ENCODE measurements around the gene HOXA7. TPM values are rescaled to one million over a fixed set of nuclear protein-coding genes. Genes with fewer than 3 reads are reported as not detected.

The HOXA7 gene
- total RNA-seq, 1 donor, result not detected

- DNase-seq (ENCODE audit: low read depth), result no peak
Observed at GRCh38 chr7:27173511-27173955, 17.1 kb upstream of the HOXA7 start.

DNA sequence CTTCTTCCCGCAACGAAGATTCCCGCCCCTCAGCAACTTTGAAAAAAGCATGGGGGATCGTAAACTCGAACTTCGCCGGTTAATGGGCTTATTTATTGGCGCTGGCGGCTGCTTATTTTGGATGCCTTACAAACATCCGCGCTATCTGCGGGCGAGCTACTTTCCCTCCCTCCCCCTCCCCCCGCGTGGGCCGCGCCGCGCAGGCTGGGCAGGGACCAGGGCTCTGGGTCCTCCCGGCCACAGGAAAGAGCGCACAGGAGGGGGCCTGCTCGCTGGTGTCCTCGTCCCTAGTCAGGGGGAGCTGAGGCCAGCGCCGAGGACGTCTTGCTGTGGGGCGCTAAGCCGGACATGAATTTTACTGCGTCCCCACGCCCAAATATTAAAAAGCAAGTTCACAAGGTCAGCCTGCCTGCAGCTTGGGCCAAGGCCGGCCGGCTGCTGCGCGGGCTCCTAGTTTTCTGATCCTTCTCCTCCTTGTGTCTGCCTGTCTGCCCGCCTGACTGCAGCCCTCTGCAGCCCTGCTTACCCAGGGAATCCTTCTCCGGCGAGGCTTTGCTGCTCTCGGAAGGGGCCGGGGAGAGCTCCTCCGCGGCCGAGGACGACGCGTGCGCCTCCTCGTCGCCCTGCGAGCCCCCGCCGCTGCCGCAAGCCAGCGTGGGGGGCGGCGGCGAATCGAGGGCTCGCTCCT lies 16.5 kb upstream of the HOXA7 start:
- TF ChIP-seq CTCF (IDR thresholded peaks at IDR 0.05; ENCODE audit: insufficient read depth, low read length), result no peak
- DNase-seq (ENCODE audit: low read depth), result no peak
- H3K4me3 ChIP-seq (ENCODE audit: low read depth, low read length), result no peak overlapping the region

More at GRCh38 chr7:27173511-27173955, 17.1 kb upstream of the HOXA7 start:
- no peak overlapping the region for H3K4me3 ChIP-seq (ENCODE audit: low read depth, low read length)
- TF ChIP-seq CTCF (IDR thresholded peaks at IDR 0.05; ENCODE audit: insufficient read depth, low read length), result no peak

- TF ChIP-seq CTCF (IDR thresholded peaks at IDR 0.05; ENCODE audit: insufficient read depth, low read length), result no peak
- DNase-seq (ENCODE audit: low read depth), result no peak
- no peak overlapping the region for H3K4me3 ChIP-seq (ENCODE audit: low read depth, low read length)
Observed at GRCh38 chr7:27172315-27172774, 15.9 kb upstream of the HOXA7 start.

DNA sequence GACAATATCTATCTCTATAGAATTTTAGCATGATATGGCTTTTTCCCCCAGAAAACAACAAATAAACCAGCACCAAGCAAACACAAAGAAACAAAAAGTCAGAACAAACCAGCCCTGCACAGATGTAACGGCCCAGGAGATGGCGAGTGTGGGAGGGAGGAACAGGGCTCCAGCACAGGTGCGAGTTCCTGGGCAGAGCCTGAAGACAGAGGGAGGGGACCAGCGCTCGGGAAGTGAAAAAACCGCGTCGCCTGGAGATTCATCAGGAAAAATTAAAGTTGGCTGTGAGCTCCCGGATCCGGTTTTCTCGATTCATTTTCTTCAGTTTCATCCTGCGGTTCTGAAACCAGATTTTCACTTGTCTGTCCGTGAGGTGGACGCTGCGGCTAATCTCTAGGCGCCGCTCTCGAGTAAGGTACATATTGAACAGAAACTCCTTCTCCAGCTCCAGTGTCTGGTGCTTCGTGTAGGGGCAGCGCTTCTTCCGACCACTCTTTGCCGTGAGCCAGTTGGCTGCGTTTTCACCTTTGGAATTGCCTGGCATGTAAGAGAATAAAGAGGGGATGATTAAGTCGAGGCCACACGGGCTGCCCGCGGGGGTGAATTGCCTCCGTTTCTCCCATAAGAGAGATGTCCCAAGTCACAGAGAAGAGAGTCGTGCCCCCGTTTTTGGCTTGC lies 15.3 kb upstream of the HOXA7 start:
- H3K4me3 ChIP-seq (ENCODE audit: low read depth, low read length), result no peak overlapping the region
- no peak for DNase-seq (ENCODE audit: low read depth)
- no peak for TF ChIP-seq CTCF (IDR thresholded peaks at IDR 0.05; ENCODE audit: insufficient read depth, low read length)

DNA sequence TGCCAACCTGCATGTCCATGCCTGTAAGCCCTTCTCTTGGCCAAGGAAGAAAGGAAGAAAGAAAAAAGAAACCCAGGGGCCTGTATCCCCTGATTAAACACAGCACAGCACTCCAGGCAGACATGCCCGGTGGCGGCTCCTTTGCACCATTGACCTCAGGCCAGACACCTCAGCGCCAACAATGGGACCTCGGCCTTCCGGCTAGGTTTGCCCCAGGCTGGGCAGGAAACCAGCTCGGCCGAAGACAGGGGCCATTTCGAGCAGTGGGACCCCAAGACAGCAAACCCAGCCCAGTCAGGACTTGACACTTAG lies 14.8 kb upstream of the HOXA7 start:
- no peak for TF ChIP-seq CTCF (IDR thresholded peaks at IDR 0.05; ENCODE audit: insufficient read depth, low read length)
- H3K4me3 ChIP-seq (ENCODE audit: low read depth, low read length), result no peak overlapping the region
- DNase-seq (ENCODE audit: low read depth), result no peak

GRCh38 chr7:27170426-27171324 lies 14.2 kb upstream of the HOXA7 start:
- TF ChIP-seq CTCF (IDR thresholded peaks at IDR 0.05; ENCODE audit: insufficient read depth, low read length), result no peak
- H3K4me3 ChIP-seq (ENCODE audit: low read depth, low read length), result no peak overlapping the region
- no peak for DNase-seq (ENCODE audit: low read depth)

All from fibroblast of the aortic adventitia (primary cell).